Liver (tissue), 3 donors: ENCODE data around the gene MSL2.

Experiments used
- EGR1 ChIP-seq, 2 donors: IDR thresholded peaks; 2 replicates each; pipeline ENCODE4 v1.6.1; 2016 to 2018; ENCODE audit warnings: antibody characterized with exemption in 2 of 2, low read depth in 2 of 2
- GABPA ChIP-seq, 2 donors: IDR thresholded peaks in 1 of 2; conservative IDR thresholded peaks in 1 of 2; 2 replicates each; pipeline ENCODE4 v1.6.1; 2016; ENCODE audit warnings: antibody characterized with exemption in 2 of 2, mild to moderate bottlenecking in 1 of 2, moderate library complexity in 1 of 2
- JUND ChIP-seq, 2 donors: IDR thresholded peaks; 2 replicates each; pipeline ENCODE4 v1.6.1; 2016; ENCODE audit warnings: antibody characterized with exemption in 2 of 2
- RAD21 ChIP-seq, 2 donors: IDR thresholded peaks; 2 replicates each; pipeline ENCODE4 v1.6.1; 2016; ENCODE audit warnings: antibody characterized with exemption in 2 of 2, mild to moderate bottlenecking in 2 of 2
- RXRA ChIP-seq, 2 donors: IDR thresholded peaks; 2 replicates each; pipeline ENCODE4 v1.6.1; 2017 to 2018; ENCODE audit warnings: antibody characterized with exemption in 2 of 2, mild to moderate bottlenecking in 1 of 2
- SP1 ChIP-seq: IDR thresholded peaks from 2 replicates; pipeline ENCODE4 v1.6.1; 2018; ENCODE audit warnings: antibody characterized with exemption, mild to moderate bottlenecking
- TAF1 ChIP-seq: conservative IDR thresholded peaks from 2 replicates; pipeline ENCODE4 v1.6.1; 2016; ENCODE audit warnings: antibody characterized with exemption, mild to moderate bottlenecking
- YY1 ChIP-seq: IDR thresholded peaks from 2 replicates; pipeline ENCODE4 v1.6.1; 2016; ENCODE audit warnings: antibody characterized with exemption, mild to moderate bottlenecking
- TF ChIP-seq, protein P1 (sequence below): fragments of 150-350 bp; IDR thresholded peaks from 2 replicates; pipeline ENCODE4 v1.5.1; 2017; ENCODE audit warnings: improper control_type of control experiment, low read depth, low read length; ENCODE audit not compliant: missing input control
- TF ChIP-seq, protein P2 (sequence below): IDR thresholded peaks from 2 replicates; pipeline ENCODE4 v1.6.1; 2016; ENCODE audit warnings: antibody characterized with exemption, mild to moderate bottlenecking
- TF ChIP-seq, protein P3 (sequence below): IDR thresholded peaks from 2 replicates; pipeline ENCODE4 v1.6.1; 2016; ENCODE audit warnings: antibody characterized with exemption
- TF ChIP-seq, protein P4 (sequence below): IDR thresholded peaks from 2 replicates; pipeline ENCODE4 v1.6.1; 2016; ENCODE audit warnings: antibody characterized with exemption
- TF ChIP-seq, protein P5 (sequence below): IDR thresholded peaks from 2 replicates; pipeline ENCODE4 v1.6.1; 2016; ENCODE audit warnings: antibody characterized with exemption
- donor health status: healthy.
- donor health status: healthy.

DNA sequence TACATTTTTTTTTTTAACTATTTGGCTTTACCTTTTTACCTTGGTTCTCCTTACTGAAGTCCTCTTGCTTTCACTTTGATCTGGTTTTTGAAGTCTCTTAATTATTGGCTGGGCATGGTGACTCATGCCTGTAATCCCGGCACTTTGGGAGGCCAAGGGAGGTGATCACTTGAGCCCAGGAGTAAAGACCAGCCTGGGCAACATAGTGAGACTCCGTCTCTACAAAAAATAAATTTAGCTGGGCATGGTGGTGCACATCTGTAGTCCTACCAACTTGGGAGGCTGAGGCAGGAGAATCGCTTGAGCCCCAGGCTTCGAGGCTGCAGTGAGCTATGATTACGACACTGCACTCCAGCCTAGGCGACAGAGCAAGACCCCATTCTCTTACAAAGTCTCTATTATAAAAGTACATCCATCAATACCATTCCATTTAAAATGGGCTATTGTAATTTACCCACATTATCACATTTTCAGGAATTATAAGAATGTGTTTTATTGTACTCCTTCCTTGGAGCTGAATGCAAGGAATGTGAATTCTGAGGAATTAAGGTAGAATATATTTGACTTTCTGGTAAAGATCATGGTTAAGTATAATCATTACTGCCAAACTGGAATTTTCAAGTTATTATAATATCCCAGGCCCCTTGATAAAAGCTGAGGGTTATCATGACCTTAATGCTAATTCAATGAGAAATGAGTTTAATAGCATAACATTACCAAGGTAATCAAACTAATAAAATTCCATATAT lies 49.0 kb downstream of the MSL2 start:
- TF ChIP-seq SP1 (no peak), TAF1 (no peak), RAD21 (IDR thresholded peaks at IDR 0.05) (no peak), JUND (IDR thresholded peaks at IDR 0.05) (no peak), GABPA (IDR thresholded peaks at IDR 0.05 in 1 of 2, conservative IDR thresholded peaks at IDR 0.05 in 1 of 2) (no peak), YY1 (no peak), EGR1 (IDR thresholded peaks at IDR 0.05; ENCODE audit: low read depth in 2 of 2) (no peak), RXRA (IDR thresholded peaks at IDR 0.05) (no peak)
- TF ChIP-seq, protein P1, sequence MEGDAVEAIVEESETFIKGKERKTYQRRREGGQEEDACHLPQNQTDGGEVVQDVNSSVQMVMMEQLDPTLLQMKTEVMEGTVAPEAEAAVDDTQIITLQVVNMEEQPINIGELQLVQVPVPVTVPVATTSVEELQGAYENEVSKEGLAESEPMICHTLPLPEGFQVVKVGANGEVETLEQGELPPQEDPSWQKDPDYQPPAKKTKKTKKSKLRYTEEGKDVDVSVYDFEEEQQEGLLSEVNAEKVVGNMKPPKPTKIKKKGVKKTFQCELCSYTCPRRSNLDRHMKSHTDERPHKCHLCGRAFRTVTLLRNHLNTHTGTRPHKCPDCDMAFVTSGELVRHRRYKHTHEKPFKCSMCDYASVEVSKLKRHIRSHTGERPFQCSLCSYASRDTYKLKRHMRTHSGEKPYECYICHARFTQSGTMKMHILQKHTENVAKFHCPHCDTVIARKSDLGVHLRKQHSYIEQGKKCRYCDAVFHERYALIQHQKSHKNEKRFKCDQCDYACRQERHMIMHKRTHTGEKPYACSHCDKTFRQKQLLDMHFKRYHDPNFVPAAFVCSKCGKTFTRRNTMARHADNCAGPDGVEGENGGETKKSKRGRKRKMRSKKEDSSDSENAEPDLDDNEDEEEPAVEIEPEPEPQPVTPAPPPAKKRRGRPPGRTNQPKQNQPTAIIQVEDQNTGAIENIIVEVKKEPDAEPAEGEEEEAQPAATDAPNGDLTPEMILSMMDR, result no peak
- TF ChIP-seq, protein P2, sequence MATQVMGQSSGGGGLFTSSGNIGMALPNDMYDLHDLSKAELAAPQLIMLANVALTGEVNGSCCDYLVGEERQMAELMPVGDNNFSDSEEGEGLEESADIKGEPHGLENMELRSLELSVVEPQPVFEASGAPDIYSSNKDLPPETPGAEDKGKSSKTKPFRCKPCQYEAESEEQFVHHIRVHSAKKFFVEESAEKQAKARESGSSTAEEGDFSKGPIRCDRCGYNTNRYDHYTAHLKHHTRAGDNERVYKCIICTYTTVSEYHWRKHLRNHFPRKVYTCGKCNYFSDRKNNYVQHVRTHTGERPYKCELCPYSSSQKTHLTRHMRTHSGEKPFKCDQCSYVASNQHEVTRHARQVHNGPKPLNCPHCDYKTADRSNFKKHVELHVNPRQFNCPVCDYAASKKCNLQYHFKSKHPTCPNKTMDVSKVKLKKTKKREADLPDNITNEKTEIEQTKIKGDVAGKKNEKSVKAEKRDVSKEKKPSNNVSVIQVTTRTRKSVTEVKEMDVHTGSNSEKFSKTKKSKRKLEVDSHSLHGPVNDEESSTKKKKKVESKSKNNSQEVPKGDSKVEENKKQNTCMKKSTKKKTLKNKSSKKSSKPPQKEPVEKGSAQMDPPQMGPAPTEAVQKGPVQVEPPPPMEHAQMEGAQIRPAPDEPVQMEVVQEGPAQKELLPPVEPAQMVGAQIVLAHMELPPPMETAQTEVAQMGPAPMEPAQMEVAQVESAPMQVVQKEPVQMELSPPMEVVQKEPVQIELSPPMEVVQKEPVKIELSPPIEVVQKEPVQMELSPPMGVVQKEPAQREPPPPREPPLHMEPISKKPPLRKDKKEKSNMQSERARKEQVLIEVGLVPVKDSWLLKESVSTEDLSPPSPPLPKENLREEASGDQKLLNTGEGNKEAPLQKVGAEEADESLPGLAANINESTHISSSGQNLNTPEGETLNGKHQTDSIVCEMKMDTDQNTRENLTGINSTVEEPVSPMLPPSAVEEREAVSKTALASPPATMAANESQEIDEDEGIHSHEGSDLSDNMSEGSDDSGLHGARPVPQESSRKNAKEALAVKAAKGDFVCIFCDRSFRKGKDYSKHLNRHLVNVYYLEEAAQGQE, result no peak
- TF ChIP-seq, protein P3, sequence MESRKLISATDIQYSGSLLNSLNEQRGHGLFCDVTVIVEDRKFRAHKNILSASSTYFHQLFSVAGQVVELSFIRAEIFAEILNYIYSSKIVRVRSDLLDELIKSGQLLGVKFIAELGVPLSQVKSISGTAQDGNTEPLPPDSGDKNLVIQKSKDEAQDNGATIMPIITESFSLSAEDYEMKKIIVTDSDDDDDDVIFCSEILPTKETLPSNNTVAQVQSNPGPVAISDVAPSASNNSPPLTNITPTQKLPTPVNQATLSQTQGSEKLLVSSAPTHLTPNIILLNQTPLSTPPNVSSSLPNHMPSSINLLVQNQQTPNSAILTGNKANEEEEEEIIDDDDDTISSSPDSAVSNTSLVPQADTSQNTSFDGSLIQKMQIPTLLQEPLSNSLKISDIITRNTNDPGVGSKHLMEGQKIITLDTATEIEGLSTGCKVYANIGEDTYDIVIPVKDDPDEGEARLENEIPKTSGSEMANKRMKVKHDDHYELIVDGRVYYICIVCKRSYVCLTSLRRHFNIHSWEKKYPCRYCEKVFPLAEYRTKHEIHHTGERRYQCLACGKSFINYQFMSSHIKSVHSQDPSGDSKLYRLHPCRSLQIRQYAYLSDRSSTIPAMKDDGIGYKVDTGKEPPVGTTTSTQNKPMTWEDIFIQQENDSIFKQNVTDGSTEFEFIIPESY, result no peak
- TF ChIP-seq, protein P4, sequence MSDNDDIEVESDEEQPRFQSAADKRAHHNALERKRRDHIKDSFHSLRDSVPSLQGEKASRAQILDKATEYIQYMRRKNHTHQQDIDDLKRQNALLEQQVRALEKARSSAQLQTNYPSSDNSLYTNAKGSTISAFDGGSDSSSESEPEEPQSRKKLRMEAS, result no peak
- TF ChIP-seq, protein P5, sequence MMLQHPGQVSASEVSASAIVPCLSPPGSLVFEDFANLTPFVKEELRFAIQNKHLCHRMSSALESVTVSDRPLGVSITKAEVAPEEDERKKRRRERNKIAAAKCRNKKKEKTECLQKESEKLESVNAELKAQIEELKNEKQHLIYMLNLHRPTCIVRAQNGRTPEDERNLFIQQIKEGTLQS, result no peak
